Subcutaneous adipose tissue (tissue), 4 donors: ENCODE data around the gene UBQLN1. TPM values are rescaled to one million over a fixed set of nuclear protein-coding genes. Genes with fewer than 3 reads are reported as not detected.

Source experiments
- total RNA-seq, 4 donors: library from RNA; depleted of rRNA; stranded (reverse); fragments of >200 nt; gene quantifications; one replicate each; pipeline ENCODE4 v1.1.0, GENCODE V29; 2016
- TF ChIP-seq, protein P1 (sequence below): fragments of 450-650 bp; IDR thresholded peaks from one replicate; pipeline ENCODE4 v1.5.1; 2016; ENCODE audit warnings: low read depth, mild to moderate bottlenecking, control low read depth, antibody characterized with exemption, moderate library complexity

The UBQLN1 gene
- total RNA-seq, 4 donors from 2014 or later = 106 to 138 (median 126) TPM

DNA sequence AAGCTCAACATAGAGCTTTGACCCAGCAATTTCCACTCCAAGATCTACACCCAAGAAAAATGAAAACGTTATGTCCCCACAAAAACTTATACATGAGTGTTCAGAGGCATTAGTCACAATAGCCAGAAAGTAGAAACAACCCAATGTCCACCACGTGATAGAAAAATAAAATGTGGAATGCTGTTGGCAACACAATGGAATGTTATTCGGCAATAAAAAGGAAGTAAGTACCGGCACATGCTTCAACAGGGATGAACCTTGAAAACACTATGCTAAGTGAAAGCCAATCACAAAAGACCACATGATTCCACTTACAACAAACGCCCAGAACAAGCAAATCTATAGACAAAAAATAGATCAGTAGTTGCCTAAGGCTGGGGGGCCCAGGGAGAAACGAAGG lies 6.0 kb downstream of the UBQLN1 start:
- TF ChIP-seq, protein P1, sequence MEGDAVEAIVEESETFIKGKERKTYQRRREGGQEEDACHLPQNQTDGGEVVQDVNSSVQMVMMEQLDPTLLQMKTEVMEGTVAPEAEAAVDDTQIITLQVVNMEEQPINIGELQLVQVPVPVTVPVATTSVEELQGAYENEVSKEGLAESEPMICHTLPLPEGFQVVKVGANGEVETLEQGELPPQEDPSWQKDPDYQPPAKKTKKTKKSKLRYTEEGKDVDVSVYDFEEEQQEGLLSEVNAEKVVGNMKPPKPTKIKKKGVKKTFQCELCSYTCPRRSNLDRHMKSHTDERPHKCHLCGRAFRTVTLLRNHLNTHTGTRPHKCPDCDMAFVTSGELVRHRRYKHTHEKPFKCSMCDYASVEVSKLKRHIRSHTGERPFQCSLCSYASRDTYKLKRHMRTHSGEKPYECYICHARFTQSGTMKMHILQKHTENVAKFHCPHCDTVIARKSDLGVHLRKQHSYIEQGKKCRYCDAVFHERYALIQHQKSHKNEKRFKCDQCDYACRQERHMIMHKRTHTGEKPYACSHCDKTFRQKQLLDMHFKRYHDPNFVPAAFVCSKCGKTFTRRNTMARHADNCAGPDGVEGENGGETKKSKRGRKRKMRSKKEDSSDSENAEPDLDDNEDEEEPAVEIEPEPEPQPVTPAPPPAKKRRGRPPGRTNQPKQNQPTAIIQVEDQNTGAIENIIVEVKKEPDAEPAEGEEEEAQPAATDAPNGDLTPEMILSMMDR = no peak

DNA sequence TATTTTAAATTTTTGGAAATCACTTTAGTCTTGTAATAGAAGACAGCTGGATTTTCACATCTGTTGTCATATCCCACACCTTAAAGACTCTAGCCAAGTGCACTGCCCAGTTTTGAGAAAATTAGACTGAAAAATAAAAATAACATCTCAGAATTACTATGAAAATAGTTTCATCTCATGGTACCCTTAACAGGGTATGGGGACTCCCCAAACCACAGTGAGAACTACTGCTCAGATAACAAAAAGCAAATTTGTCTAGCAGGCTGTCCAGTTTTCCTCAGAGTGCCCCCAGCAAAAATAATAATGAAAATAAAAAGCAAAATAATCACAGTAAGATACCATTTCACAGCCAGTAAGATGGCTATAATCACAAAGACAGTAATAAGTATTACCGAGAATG lies 6.5 kb downstream of the UBQLN1 start:
- TF ChIP-seq, protein P1 = no peak

DNA sequence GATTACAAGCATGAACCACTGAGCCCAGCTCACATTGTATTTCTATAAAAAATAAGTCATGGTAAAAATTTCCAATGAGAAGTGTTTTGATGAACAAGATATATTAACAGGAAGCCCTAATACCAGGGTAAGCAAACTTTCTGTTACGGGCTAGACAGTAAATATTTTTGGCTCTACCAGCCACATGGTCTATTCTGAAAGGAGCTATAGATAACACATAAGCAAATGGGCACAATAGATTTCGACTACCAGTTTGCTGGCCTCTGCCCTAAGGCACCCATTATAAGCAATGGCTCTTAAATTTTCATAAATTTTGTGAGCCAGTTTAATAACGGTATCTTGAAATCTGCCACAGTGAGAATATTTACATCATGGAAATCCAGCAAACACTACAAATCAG lies 8.1 kb downstream of the UBQLN1 start:
- TF ChIP-seq, protein P1 = no peak

DNA sequence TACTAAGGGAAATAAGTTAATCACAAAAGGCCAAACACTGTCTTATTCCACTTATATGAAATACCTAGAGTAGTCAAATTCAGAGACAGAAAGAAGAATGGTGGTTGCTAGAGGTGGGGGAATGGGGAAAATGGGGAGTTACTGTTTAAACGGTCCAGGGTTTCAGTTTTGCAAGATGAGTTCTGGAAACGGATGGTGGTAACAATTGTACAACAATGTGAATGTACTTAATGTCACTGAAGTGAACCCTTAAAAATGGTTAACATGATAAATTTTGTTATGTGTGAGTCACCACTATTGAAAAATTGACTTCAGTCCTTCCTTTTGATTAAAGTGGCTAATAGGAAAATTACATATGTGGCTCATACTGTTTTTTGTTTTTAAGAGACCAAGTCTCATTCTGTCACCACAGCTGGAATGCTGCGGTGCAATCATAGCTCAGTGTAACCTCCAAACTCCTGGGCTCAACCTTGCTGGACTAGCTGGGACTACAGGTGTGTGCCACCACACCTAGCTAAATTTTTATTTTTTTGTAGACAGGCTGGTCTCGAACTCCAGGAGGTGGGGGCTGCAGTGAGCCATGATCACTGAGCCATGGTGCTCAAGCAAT lies 8.7 kb downstream of the UBQLN1 start:
- TF ChIP-seq, protein P1 = no peak

DNA sequence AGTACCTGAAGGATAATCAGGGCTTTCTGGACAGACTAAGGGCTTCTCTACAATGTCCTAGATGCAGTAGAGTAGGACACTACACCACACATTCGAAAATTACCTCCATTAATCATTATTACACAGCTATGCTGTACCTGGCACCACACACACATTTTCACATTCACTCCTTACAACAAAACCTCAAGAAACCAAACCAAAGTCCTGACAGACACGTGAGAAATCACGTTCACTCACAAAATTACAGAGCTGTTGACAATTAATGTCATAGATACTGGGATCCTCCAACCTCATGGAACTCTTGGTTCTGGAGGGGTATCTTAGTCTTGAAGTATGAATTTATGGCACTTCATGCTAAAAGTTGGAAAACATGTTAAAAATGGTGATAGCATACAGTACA lies 16.3 kb downstream of the UBQLN1 start:
- TF ChIP-seq, protein P1 = no peak

DNA sequence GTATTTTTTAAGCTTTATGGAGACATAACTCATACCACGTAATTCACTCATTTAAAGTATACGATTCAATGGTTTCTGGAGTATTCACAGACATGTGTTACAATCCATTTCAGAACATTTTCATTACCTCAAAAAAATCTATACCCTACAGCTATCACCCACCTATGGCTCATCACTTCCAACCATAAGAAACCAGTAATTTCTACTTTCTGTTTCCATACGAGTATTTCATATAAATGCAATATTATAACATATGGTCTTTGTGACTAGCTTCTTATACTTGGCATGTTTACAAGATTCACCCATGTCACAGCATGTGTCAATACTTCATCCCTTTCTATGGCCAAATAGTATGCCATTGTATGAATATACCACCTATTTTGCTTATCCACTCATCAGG lies 18.8 kb downstream of the UBQLN1 start:
- TF ChIP-seq, protein P1 = no peak

DNA sequence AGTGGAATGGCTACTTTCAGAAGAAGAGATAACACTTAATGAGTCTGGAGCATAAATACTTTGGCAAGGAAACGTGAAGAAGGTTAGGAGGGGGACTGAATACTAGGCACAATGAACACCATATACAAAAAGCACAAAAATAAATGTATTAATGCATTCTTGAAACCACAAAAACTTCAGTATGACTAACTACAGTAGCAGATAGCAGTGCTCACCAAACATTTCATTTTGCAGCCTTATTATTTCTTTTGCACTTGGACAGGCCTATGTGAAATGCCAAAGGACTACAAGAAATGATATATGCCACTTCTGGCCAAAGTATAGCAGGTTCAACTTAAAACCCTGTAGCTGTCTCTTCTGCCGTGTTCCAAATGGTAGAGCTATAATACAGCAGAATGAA lies 26.3 kb downstream of the UBQLN1 start:
- TF ChIP-seq, protein P1 = no peak
